K562 (cell line): ENCODE measurements around the gene CCAR1.

Source experiments
- HIVEP1 ChIP-seq: fragments of 250-450 bp; sonication (Bioruptor Pico); IDR thresholded peaks from 2 replicates; pipeline ENCODE4 v1.4.0; 2020; ENCODE audit warnings: mild to moderate bottlenecking
- NONO ChIP-seq, 2 experiments: fragments of 200-400 bp in 1 of 2; fragments of 450-650 bp in 1 of 2; formaldehyde crosslinking in 1 of 2; IDR thresholded peaks; 2 replicates each; pipeline ENCODE4 v1.6.1; 2017; ENCODE audit warnings: low read depth in 2 of 2, mild to moderate bottlenecking in 2 of 2, moderate library complexity in 2 of 2, low read length in 1 of 2
- ZKSCAN8 ChIP-seq: fragments of 200-800 bp; sonication (Bioruptor generic); IDR thresholded peaks from 2 replicates; pipeline ENCODE4 v1.6.1; 2016; ENCODE audit warnings: missing genetic modification characterization, missing compliant biosample characterization

- TF ChIP-seq ZKSCAN8 (no peak), HIVEP1 (CRISPR knock-in tag) (no peak), NONO (IDR thresholded peaks at IDR 0.05; ENCODE audit: low read depth in 2 of 2, low read length in 1 of 2) (no peak)
Observed at GRCh38 chr10:68831961-68832455, 111.0 kb downstream of the CCAR1 start.
